Measurements from ENCODE around the gene STAT4.

Gene STAT4

DNA sequence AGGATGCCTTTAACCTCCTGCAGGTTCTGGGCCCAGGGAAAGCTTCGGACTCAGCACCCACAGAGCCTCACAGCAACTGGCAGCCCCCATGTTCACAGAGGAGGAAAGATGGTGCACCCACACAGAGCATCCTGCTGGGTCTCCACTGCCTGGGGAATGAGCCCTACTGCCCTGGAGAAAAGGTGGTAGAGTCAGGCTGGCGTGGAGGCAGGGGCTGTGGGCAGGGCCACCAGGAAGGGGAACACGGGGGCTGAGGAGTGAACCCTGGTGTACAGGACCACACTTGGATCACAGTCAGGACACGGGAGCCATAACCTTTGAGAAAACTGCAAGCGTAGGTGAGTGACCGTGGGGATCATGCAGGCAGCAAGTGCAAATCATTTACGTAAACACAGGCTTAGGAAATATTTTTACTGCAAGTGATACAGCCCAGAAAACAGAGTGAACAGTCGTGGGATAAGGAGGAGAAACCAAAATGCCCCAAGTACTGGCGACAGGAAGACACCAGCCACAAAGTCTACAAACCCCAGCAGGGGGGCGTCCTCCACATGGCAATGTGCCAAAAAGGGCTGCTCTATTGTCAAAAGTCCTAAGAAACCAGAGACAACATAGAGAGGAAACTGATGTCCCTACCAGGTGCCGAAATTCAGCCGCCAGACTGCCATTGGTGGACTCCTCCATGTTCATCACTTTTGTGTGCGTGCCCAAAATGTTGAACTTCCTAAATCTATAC lies 164.4 kb downstream of the STAT4 start:
- DNase-seq: no peak

DNA sequence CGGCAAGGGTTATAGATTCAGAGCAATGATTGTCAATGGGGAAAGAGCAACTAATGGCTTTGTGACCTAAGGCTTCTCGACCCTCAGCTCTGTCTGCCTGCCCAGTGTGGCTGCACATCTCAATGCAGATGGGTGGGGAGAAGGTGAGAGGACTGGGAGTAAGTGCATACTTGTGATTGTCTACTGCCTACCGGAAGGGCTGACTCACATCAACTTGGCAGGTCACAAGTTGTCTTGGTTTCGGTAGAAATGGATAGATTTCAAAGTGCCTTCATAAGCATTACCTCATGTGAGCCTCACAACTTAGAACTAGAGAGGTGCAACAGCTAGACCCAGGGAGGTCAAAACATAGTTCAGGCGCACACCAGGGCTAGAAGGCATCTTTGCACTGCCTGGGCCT lies 166.2 kb downstream of the STAT4 start:
- DNase-seq: no peak

DNA sequence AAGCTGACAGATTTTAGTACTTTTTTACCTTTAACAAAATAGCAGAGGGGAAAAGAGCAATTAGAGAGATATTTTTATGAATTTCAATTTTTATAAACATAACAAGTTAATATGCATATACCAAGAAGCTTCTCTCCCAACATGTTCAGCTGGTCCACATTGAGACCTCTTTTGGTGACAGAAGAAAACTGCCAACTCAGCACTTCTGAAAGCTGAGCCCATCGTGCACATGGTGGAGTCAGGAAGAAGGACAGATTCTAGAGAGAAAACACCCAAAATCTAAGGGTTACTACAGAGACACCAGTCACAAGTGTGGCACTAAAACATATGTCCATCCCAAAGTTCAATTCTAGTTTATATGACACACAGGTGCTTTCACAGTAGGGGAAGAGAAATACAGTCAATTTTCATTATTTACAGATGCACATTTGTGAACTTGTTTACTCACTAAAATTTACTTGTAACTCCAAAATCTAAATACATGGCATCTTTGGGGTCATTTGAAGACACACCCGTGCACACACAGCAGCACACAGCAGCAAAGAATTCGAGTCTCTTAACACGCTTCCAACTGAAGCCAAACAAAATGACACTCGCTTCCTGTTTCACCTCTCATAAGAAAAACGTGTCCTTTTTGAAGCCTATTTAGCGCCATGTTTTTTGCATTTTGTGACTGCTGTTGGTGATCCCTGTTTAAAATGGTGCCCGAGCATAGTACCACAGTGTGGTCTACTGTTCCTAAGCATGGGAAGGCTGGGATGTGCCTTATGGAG lies 168.3 kb downstream of the STAT4 start:
- DNase-seq: no peak

DNA sequence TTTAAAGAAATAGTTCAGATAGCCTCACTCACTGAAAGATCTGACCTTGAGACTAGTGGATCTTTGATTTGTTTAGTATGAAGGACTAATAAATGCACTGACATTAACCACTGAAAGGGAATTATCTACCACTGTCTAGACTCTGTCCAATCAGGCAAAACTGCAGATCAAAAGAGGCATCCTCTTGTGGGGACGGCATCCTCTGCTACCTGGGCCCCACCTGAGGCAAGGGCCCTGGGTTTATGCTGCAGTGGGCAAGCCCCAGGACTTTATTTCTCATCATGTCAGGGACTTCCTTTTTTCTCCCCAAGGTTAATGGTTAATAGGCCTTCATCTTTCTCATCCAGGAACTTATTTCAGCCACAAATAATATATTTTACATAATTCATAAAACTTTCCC lies 169.1 kb downstream of the STAT4 start:
- DNase-seq: no peak

DNA sequence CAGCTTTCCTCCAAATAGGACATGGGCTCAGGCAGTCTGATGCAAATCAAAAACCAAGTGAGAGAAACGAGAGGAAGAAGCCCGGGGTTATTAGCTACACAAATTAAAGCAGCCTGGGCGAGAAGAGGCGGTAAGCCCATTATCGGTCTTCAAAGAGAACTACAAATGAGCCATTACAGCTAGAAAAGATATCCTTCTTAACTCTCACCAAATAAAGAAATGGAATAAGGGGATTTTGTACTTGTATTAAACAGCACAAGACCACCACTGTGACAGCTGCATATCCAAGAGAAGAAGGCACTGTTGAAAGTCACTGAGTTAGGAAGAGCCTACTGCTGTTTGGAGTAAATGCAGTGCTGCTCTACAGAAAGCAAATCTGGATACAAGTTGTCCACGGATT lies 169.5 kb downstream of the STAT4 start:
- no peak for DNase-seq

DNA sequence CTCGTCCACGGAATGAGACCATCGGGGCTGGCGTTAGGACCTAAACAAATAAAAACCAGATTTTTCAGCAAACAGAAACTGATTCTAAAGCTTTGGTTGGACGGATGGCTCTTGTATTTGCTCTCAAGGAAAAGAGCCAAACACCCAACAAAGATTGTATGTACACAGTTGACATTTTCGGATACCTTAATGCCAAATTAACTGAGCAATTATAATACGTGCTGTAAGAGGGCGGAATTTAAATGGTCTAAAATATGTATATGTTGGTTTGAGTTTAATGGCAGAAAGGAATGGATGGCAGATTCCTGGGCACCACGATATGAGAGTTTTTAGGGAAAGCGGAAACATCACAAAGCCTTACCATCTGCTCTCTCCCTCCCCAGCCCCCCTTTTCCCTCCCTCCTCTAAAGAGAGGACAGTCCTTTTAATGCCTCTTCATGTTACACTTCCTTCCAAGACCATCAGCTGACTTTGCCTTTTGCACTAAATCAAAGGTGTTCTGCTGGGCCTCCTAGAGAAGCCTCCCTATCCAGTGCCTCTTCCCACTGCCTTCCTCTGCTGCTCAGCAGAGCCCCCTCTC lies 170.1 kb downstream of the STAT4 start:
- no peak for DNase-seq

DNA sequence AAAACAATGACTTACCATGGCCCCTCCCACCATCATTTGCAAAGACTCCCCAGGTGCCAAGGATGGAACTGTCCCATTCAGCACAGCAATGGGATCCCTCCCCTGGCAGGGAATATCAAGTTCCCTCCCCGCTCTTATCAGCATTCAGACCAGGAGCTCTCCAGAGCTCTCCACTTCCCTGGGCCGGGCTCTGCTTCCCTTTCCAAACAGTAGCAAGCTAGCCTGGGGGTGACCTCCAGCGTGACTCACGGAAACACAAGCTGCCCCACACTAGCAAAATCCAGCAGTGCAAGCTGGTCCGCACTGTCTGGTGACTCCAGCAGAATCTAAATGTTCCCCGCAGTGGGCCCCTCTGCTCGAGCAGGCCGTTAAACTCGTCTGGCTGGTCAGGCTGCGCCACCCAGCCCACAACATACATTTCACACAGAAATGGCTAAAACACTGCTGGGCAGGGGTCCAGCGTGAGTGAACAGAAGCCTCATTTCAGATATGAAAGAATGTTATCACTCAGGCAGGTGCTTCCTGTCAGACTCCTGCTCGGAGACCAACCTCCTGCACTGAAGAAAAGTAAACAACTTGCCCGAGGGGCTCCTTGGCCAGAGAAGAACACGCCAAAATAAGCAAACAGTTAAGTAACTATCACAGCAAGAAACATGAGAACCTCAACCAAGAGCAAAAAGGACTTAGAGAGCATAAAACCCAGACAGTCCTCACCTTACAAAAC lies 170.7 kb downstream of the STAT4 start:
- DNase-seq: peak; percentile 70

Data from right forelimb (tissue), 1 donor.